Astrocyte of the spinal cord (primary cell): Measurements from ENCODE around the gene CDT1.

Source experiments
- DNase-seq: peaks from one replicate; pipeline ENCODE4 v3.0.0; 2011; ENCODE audit warnings: low read depth, low spot score
- H3K4me3 ChIP-seq: 2 replicates; pipeline ENCODE4 v1.5.1; 2011; ENCODE audit warnings: low read depth, mild to moderate bottlenecking, low read length, moderate library complexity
- in situ Hi-C: cut with HindIII; loops from 2 replicates; pipeline ENCODE4 v1.10.0; 2017; ENCODE audit warnings: low sequenced_read_pairs
- TF ChIP-seq, protein P1 (sequence below): IDR thresholded peaks from 2 replicates; pipeline ENCODE4 v1.5.1; 2012; ENCODE audit warnings: low read depth, mild to moderate bottlenecking, low read length, inconsistent platforms

CDT1 gene

DNA sequence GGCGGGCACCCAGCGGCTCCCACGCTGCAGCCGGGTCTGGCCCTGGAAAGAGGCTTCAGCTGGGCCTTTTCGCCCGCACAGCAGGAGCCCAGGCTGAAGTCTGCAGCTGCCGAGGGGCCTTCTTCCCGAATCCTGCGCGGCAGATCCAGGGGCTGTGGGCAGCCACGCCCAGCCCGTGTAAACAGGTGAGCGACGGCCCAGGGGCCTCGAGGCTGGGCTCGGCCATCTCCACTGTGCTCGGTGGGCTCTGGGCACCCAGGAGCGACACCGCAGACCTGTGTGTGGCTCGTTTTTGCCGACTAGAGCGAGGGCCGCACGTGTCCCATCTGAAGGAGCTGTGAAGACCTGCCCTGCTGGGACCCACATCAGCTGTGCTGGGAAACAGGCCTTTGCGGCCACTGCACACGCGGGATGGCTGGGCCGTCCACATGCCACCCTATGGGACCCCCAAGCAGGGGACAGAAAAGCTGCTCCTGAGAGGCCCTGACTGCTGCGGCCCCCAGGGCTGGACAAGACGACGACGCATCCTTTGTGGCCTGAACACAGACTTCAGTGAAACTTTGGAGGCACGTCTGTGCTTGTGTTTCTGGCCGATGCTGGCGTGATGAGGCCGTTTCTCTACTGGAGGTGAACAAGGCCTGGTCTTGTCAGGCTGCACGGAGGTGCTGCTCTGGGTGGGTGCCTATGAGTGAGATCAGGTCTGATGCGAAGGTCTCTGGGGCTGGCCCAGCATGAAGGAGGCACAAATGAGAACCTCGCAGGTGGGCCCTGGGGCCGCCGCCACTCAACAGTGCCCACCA, 13.3 kb downstream of the CDT1 start:
- in situ Hi-C loops: no loop called here
- no peak for DNase-seq
- TF ChIP-seq, protein P1, sequence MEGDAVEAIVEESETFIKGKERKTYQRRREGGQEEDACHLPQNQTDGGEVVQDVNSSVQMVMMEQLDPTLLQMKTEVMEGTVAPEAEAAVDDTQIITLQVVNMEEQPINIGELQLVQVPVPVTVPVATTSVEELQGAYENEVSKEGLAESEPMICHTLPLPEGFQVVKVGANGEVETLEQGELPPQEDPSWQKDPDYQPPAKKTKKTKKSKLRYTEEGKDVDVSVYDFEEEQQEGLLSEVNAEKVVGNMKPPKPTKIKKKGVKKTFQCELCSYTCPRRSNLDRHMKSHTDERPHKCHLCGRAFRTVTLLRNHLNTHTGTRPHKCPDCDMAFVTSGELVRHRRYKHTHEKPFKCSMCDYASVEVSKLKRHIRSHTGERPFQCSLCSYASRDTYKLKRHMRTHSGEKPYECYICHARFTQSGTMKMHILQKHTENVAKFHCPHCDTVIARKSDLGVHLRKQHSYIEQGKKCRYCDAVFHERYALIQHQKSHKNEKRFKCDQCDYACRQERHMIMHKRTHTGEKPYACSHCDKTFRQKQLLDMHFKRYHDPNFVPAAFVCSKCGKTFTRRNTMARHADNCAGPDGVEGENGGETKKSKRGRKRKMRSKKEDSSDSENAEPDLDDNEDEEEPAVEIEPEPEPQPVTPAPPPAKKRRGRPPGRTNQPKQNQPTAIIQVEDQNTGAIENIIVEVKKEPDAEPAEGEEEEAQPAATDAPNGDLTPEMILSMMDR: no peak
- H3K4me3 ChIP-seq: no peak overlapping the region

DNA sequence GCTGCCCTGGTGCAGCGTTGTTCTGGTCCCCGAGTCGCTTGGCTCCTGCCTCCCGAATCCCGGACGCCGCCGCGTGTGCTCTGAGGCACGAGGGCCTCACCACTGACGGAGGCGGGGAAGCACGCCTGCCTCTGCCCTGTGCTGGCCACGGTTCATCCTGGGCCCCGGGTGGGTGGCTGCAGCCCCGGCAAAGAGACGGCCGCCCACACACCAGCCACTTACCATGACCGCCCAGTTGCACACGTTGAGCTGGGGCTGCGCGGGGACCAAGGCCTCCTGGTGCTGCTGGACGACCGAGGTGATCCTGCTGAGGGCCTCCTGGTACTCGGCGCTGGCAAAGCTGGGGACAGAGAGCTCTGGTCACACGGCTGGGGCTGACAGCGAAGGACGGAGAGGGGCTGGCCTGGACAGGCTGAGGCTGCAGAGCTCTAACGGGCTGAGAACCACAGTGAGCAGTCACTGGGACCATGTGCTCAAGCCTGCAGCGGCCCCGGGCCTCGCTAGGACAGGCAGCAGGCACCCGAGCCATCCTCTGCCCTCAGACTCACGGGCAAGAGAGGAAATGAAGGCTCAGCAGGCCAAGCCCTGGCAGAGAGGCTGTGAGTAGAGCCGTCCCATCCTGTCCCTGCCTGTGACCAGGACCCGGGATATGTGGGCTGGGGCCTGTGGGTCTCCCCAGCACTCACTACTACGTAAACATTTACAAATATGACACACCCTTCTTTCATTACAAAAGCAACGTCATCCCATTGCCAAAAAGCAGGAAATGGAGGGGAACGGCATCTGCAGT, 14.4 kb downstream of the CDT1 start:
- no peak for DNase-seq
- in situ Hi-C loops: no loop called here
- TF ChIP-seq, protein P1: no peak
- H3K4me3 ChIP-seq: no peak overlapping the region

DNA sequence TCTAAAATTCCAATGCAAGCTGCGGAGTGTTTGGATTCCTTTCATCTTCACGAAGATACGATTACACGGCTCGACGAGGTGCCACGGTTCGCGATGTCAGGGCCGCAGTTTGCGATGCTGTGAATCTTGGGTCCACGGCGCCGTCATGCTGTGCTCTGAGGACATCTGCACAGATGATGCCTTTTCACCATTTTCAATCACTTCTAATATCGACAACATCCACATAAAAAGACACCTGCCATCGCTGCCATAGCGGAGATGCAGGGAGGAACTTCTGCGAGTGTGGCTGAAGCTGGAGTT, 14.9 kb downstream of the CDT1 start:
- TF ChIP-seq, protein P1: no peak
- in situ Hi-C loops: no loop called here
- no peak for DNase-seq
- H3K4me3 ChIP-seq: no peak overlapping the region

DNA sequence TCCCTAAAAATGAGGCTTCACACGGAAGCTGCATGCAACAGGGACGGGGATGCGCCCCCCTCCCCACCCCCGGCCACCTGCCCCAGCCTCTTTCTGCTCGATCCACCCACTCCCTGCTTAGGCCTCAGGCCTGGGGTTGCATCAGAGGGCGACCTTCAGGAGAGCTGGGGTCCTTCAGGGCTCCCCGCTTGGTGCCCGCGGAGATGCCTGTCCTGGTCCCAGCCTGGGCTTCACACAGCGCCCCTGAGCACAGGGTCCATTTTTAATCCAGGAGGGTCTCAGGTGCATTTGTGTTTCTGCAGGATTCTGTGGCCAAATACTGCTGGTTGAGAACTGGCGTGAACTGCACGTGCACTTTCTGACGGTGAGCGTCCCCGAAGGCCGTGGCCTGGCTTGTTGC, 15.5 kb downstream of the CDT1 start:
- in situ Hi-C loops: no loop called here
- DNase-seq: no peak
- TF ChIP-seq, protein P1: no peak
- H3K4me3 ChIP-seq: no peak overlapping the region

DNA sequence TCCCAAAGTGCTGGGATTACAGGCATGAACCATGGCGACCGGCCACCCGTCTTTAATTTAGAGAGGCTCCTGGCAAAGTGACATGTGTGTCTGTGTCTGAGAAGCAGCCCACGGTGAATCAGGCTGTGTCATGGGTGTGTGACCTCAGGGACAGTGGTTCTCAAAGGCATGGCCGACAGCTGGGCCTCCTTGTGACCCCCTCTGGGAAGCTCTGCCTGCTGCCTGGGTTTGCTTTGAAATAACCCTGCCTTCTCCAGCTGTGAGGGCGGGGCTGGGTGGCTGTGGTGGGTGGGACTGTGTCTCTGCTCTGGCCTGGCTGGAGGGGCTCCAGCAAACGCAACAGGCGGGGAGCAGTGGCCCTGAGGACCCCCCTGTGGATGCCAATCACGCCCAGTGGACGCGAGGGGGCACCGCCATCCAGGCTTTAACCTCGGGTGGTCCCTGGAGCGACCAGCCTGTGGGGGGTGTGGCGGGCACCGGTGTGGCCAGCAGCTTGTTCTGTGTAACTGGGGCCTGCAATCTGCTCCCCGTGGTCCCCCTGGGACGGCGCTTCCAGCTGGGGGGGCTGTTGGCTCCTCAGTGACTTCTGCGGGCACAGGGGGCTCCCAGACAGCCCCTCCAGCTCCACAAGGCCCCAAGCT, 16.9 kb downstream of the CDT1 start:
- in situ Hi-C loops: no loop called here
- DNase-seq: no peak
- TF ChIP-seq, protein P1: no peak

DNA sequence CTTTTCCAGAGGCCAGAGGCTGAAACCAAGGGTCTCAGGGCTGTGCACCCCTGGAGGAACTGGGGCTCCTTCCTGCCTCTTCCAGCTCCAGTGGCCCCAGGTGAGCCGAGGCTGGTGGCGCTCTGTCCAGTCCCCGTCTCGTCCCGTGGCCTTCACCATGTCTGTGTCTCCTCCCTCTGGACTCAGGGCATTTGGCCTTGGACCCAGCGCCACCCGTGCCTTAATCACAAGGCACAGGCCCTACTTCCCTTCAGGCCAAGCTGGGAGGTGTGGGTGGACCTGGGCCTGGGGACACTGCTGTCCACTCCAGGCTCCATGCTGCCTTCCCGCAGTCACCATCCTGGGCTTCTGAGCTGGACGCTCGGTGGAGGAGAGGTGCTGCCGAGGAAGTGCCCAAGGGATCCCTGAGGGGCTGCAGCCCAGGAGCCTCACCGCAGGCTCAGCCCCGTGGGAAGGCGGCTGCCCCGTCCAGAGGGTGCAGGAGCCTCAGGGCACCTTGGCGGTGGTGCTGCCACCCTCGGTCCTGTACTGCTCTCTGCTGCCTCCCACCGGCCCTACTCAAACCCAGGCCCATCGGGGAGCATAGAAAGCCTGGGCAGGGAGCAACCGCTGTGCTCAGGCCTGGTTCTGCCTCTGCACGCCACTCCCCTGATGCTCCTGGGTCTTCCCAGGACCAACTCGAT, 17.7 kb downstream of the CDT1 start:
- in situ Hi-C loops: no loop called here
- H3K4me3 ChIP-seq: no peak overlapping the region
- TF ChIP-seq, protein P1: no peak
- no peak for DNase-seq

More for the DNA sequence above, 16.9 kb downstream of the CDT1 start:
- H3K4me3 ChIP-seq: no peak overlapping the region
